Endometrium (tissue), 2 donors: ENCODE results near the gene SYT3.

Experiments used
- FAIRE-seq: peaks from 2 replicates; lab custom pipeline; 2012; peaks lifted over from hg19 to GRCh38; lab: Jason Lieb, UNC
- donor health status: control.
- donor health status: control.

SYT3 gene

DNA sequence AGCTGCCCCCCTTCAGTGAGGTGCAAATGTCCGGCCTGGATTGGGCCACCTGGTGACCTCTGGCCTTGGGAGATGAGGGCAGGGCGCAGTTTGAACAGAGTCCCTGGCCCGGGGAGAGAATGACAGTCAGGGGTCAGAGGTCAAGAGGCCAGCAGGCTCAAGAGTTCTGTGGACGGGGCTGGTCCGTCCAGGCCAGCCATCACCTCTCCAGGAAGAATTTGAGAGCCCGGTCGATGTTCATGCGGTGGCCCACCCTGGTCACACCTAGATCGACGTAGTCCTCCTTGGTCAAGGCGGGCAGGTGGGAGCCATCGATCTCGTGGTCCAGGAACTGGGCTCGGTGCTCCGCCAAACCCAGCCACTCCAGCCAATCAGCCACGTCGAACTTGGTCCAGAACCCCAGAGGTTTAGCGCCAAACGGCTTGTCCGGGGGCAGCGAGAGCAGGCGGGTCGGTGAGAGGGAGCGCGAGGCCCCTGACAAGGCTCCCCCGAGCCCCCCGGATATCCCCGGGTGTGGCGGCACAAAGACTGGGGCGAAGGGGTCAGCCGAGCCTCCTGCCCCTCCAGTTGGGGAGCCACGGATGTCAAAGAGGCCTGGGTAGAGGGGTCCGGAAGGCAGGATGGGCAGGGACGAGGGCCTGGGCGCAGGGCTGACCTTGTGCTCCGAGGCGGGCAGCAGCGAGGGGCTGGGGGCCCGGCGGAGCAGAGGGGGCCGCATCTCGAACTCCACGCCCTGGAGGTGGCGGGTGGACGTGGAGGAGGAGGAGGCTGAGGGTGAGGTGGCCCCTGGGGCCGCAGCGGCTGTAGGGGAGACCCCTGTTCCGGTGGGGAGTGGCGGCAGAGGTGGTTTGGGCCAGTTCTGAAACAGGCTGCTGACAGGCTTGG is 22.3 kb upstream of the SYT3 start:
- FAIRE-seq = no peak

DNA sequence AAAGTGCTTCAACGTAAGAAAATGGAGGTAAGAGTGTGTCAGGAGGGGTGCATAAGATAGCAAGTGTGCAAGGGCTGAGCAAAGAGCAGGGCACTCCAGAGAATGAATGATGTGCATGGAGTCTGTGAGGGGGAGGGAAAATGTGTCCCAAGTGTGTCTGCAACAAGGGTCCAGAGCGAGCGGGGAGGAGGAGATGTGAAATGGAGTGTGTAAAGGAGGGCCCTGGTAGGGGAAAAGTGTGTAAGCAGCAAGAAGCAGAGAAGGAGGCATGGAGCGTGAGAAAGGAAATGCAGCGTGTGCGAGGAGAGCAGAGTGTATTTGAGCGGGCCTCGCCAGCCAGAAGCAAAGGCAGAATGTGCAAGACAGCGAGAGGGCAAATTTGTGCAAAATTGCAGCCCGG is 21.3 kb upstream of the SYT3 start:
- no peak for FAIRE-seq

DNA sequence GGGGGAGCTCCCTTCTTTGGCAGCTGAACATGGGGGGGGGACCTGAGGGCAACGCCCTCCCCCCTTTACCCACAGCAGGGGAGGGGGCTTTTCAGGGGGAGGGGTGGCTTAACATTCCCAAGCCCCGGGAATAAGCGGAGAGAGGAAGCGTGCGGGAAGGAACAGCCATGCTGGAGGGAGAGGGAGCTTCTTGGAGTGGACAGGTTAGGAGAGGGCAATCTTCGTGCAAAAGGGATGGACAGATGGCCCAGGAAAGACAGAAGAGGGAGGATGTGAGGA is 20.3 kb upstream of the SYT3 start:
- no peak for FAIRE-seq

DNA sequence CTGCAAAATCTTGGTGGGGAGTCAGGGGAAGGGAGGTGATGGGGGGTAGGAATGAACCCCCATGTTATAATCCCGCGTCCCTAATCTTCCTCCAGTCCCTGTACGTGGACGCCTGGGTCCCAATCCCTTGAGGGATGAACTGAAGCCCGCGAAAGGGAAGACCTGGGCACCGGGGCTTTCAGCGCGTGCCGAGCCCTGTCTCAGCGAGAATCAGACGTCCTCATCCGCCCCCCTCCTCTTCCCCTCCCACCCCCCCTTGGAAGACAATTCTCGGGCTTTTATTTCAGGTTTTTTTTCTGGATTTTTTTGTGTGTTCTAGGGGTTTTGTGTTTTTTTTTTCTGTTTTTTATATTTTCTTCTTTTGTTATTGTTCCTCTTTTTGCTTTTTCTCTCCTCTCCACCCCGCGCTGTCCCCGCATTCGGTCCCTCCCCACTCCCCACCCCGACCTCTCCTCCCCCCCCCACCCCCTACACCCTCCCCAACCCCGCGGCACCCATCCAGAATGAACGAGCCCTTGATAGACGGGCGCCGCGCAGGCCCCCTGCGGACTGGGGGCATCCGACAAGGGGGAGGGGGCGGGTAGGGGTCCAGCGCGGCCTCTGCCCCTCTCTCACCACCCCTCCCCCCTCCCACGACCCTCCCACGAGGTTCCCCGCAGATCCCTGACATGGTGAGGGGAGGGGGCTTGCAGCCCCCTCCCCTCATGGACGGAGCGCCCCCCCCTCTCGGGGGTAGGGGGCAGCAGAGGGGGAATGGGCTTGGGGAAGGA is 19.8 kb upstream of the SYT3 start:
- no peak for FAIRE-seq

DNA sequence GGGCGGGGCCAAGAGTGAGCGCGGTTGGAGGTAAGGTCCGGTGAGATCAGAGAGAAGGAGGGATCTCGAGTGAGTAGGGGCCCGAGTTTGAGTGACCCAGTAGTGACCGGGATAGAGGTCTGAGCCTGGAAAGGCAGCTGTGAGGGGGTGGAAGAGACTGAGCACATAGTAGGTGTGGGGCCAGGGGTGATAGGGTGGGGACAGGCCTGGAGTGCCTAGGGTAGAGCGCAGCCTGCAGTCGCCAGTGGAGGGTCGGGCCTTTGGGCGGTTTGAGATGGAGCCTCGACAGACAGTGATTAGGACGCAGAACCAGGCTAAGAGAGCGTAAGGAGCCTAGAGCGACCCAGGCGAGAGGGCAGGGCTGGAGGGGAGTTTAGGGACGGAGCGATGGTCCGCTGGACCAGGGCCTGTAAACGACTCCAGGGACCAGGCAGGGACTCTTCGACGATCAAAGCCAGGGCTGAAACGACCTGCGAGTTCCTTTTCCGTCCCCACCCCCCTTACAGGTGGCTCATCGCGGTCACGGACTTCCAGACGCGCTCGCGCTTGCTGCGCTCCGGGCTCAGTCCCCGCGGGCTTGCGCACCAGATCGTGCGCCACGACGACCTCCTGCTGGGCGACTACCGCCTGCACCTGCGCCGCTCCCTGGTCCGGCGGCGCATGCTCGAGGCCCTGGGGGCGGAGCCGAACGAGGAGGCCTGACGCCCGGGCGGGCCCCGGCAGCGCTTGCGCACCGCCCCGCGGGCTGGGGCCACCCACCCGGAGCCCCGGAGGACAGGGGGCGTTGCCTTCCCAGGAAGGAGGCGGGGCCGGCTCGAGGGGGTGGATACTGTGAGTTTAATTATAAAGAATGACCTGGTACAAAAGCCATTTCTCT is 19.0 kb upstream of the SYT3 start:
- FAIRE-seq = no peak

DNA sequence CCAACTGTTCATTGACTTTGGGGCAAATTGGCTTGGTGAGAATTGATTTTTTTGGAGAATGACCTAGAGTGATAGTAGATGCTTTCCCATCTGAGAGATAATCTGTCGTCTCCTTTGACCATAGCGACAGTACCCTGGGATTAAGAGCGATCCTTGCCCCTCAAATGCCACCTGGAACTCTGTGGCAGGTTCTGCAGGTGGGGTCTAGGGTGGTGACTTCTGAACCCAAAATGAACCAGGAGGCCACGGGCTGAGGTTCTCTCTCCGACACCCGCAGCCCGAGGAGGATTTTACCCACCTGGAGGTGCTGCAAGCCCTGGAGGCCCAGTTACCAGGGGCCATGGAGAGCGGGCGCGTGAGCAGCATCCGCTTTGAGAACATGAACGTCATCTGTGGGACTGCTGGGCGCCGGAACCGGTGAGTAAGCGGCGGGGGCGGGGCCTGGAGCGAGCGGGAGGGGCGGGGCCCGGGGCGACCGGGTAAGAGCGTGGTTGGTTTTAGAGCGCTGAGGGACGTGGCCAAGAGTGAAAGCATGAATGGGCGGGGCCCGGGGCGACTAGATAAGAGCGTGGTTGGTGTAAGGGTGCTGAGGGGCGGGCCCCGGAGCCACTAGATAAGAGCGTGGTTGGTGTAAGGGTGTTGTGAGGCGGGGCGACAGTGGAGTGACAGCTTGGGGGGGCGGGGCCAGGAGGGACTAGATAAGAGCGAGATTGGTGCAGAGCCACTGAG is 18.2 kb upstream of the SYT3 start:
- FAIRE-seq = peak; percentile 39

DNA sequence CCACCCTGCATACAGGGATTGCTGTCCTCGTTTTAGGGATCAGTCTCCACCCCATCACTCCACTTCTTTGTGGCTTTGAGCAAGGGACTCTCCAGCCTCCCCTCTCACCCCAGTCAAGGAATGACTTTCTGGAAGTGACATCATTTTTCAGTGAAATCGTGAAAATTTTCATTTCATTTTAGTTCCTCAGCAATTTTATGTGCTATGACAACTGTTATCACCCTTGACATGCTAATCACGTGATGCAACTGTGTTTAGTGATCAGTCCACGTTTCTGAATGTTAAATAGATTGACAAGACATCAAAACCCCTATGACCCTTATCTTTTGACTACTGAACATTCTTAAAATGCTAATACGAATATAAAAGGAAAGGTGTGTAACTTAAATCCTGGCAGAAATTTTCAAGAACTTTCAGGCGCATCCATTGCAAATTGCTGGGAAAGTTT is 17.6 kb upstream of the SYT3 start:
- no peak for FAIRE-seq

DNA sequence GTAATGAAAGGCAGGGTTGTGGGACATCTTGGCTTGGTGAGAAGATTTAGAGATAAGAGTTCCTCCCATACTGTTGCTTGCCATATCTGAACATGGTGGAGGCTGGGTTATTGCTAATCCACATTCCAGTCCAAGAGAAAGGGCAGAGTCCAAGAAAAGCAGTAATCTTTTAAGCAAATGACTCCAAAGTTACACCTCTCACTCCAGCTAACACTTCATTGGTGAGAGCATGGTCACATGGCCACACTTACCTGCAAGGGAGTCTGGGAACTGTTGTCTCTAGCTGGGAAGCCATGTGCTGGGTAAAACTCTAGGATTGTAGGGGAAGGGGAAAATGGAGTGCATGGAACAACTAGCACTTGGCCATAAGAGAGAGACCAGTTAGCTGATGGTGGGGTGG is 15.2 kb upstream of the SYT3 start:
- no peak for FAIRE-seq

DNA sequence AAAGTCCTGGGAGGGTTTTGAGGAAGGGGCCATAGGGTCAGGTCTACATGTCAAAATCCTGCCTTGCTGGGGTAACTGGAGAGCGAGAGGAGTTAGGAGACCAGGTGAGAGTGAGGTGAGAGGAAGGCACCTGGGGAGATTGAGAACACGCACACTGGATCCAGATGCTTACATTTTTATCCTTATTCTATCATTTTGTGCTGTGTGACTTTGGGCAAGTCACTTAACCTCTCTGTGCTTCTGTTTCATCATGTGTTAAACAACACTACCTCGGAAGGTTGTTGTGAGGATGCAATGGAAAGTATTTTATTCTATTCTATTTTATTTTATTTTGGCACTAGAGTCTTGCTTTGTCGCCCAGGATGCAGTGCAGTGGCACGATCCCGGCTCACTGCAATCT is 13.0 kb upstream of the SYT3 start:
- FAIRE-seq = no peak

DNA sequence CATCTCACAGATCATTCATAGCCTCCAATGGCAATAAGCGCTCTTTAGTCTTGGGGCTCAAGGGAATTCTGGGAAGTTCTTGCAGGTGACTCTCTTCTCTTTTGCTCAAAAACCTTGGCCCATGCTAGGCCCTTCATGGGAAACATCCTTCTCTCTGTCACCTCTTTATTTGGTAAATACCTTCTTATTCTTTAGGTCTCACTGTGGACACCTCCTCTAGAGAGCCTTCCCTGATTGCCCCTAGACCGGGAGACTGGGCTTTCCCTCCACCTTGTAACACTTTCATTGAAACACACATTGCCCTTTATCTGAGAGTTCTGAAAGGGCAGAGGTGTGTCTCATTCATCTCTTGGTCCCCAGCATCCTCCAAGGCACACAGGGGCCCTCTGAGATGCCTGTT is 11.5 kb upstream of the SYT3 start:
- no peak for FAIRE-seq

DNA sequence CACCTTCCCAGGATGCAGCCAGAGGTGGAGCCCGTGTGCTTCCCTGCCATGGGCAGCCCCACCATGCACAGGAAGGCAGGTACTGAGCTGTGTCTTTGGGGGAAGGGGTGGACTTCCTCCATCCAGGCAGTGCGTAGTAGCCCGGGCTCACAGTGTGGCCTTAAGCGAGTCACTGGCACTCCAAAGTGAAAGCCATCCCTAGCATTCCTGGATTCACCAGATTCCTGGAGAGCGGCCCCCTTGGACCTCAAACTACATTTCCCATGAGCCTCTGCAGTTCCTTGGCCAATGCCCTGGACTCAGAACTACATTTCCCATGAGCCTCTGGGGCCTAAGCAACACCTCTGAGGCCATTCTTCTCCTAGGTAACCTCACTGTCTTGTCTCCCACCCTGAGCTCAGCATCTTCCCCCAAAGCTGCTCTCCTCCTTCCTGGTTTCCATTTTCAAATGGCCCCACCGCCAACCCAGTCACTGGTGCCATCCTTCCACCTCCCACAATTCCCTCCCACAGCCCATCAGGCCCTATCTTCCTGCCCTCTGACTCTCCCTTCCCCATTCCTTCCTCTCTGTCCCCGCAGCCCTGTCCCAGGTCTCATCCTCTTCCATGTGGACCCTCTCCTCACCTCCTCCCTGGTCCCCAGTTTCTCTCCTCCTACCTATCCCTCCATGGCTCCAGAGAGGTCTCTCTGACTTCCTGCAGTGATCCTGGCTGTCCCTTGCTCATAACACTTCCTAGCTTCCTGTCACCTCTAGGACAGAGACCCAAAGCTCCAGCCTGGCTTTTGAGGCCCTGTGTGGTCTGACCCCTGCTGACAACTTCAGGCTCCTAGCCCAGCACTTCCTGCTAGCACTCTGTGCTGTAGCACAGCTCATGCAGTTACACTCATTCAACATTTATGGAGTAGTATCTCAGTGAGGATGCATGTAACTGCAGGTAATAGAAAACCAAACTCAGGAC is 10.0 kb upstream of the SYT3 start, which contains the start of gene C19orf81:
C19orf81 (plus strand) TSS at position 13 of the 959 bp plus-strand sequence; CDS start at position 13, 0 bp downstream.
- no peak for FAIRE-seq

DNA sequence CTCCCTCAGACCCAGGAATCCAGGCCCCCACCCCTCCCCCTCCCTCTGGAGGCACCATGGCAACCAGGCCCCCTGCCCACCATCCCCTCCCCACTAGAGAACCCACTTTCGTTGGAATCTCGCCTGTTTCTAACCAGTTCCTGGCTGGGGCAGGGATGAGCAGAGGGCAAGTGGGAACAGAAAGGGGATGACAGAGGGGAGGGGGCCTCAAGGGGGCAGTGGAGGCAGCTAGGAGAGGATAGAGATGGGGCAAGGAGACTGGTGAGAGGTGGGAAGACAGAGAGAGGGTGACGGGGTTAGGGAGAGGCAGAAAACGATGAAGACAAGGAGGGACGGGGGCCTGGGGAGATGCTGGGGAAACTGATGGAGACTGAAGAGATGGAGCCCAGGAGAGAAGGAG is 9.0 kb upstream of the SYT3 start:
- no peak for FAIRE-seq

DNA sequence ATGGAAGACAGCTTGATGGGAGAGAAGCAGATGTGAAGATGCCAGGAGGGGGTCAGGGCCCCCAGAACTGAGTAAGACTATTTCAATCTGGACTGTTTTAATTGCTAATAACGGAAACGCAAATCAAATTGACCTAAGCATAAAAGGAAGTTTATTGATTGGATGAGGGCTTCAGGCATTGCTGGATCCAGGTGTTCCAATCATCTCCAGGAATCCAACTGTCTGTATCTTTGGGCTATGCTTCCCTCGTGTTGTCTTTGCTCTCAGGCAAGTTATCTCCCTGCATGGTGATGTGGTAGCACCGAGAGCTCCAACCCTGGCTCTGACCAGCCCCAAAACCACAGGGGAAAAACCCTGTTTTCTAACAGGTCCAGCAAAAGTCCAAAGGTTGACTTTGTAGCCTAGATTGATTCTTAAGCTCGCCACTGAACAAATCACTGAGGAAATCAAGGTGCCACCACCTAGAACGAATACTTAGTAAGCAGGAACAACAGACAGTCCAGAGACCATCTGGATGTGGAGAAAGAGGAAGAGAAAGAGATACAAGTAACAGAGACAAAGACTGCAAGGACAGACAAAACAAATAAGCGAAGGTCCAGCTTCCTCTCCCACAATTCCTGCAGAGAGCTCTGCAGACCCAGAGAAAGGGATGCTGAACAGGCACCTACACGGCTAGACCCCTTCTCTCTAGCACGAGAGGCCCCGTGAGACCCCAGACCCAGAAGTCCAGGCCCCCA is 8.4 kb upstream of the SYT3 start:
- FAIRE-seq = no peak

DNA sequence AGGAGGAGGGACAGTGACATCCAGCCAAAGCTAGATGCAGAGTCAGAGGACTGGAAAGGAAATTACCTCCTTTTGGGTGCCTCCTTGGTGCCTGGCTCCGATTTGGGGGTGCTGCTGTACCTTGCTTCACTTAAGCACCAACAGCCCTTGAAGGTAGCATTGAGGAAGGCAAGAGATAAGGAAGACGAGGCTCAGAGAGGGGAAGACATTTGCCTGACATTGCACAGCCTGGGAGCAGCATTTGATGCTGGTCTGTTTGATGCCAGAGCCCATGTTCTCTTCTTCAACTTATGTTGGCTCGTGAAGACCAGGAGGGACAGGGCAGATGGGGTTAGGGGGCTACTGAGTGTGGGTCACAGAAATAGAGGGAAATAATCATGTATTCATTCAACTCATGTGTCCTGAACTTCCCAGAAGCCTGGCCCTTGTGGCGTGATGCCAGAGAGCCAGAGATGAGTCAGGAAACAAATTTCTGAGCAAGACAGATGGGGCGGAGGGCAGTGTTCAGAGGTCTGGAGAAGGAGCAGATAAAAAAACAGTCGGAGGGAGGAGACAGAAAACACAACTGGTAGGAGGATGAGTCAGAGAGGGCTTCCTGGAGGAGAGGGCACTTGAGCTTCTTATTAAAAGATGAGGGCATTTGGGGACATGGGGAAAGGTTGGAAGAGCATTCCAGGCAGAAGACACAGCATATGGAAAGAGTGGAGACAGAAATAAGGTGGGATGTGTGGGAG is 6.6 kb upstream of the SYT3 start:
- FAIRE-seq = no peak

DNA sequence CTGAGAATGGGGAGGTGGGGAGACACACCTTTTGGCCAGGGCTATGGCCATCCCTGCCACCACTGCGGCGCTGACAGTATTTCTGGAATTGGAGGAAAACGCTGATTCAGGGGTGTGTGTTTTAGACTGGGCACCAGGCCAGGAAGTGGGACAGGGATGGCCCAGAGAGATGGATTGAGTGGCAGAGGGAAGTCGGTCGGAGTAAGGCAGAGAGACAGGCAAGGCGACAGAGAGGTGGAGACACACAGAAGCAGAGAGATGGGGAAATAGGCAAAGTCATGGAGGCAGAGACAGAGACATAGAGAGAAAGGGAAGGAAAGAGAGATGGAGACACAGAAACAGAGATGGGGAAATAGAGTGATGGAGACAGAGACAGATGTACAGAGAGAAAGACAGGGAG is 5.4 kb upstream of the SYT3 start:
- FAIRE-seq = no peak

DNA sequence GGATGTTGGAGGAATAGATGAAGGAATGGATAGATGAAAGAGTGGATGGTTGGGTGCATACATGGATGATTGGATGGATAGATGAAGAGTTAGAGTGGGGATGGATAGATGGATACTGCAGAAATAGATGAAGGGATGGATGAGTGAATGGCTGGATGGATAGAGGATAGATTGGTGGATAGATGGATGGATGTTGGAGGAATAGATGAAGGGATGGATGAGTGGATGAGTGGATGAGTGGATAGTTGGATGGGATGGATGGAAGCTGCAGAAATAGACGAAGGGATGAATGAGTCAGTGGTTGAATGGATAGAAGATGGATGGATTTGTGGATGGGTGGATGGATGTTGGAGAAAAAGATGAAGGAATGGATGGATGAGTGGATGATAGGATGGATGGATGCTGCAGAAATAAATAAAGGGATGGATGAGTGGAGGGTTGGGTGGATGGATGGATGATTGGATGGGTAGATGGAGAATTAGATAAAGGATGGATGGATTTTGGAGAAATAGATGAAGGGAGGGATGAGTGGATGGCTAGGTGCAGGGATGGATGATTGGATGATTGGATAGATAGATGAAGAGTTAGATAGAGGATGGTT is 4.7 kb upstream of the SYT3 start:
- no peak for FAIRE-seq

DNA sequence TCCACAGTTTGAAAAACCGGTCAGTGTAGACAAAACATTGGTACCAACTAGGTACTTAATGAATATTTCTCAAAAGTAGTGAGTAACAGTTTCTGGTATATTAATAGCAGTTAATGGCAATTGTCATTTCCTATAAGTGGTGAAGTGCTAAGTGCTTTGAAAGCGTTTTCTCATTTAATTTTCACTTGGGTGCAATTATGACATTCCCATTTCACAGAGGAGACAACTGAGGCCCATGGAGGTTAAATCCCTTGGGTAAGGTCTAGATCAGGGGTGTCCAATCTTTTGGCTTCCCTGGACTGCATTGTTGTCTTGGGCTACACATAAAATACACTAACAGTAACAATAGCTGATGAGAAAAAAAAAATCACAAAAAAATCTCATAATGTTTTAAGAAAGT is 687 bp upstream of the SYT3 start:
- FAIRE-seq = no peak

DNA sequence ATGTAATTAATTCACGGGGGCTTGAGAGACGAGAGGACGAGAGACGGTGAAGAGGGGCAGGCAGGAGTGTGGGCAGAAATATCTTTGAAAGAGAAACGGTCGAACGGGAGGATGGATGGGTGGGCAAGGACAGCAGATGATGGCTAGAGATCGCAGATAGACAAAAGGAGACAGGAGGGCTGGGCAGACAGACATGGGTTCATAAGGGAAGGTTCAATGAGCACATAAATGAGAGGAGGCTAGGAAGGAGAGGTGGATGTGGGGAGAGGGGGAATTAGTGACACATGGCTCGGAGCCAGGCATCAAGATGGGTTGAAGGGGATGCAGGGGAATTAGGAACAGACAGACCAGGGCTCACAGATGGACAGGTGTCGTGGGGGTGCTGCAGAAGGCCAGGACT is 1.1 kb downstream of the SYT3 start:
- no peak for FAIRE-seq
